Measurements from ENCODE around the gene BCAS3.

Gene BCAS3

DNA sequence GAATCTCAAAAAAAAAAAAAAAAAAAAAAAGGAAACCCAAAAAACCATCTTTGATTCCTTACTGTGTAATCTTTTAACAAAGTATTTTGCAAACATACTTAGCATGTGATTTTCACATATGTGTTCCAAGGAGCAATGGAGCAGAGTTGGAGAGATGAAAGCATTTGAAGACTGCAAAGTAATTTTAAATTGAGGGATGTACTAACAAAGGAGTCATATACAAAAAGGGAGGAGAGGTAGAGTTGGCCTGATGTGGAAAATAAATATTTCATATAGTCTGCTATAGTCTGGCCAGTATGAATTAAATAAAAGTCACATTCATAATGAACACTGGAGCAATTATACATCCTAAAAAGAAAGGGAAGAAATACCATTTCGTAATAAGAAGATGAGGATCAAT lies 456.2 kb downstream of the BCAS3 start:
- TF ChIP-seq EZH2phosphoT487 (IDR thresholded peaks at IDR 0.05; ENCODE audit: borderline replicate concordance, low read length): no peak
- TF ChIP-seq, protein P1, sequence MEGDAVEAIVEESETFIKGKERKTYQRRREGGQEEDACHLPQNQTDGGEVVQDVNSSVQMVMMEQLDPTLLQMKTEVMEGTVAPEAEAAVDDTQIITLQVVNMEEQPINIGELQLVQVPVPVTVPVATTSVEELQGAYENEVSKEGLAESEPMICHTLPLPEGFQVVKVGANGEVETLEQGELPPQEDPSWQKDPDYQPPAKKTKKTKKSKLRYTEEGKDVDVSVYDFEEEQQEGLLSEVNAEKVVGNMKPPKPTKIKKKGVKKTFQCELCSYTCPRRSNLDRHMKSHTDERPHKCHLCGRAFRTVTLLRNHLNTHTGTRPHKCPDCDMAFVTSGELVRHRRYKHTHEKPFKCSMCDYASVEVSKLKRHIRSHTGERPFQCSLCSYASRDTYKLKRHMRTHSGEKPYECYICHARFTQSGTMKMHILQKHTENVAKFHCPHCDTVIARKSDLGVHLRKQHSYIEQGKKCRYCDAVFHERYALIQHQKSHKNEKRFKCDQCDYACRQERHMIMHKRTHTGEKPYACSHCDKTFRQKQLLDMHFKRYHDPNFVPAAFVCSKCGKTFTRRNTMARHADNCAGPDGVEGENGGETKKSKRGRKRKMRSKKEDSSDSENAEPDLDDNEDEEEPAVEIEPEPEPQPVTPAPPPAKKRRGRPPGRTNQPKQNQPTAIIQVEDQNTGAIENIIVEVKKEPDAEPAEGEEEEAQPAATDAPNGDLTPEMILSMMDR (IDR thresholded peaks at IDR 0.05; ENCODE audit: low read depth, low read length, poor library complexity, severe bottlenecking): no peak
- no peaks in the 10 kb centered on the region; the same call in 1 of the 2 replicates for H3K27me3 ChIP-seq (ENCODE audit: control insufficient read depth, low read length)
- H3K4me2 ChIP-seq (ENCODE audit: low read length): no peak overlapping the region

GRCh38 chr17:61134551-61135235 lies 457.0 kb downstream of the BCAS3 start:
- Histone ChIP-seq H3K4me3 (ENCODE audit: low read length) (no peak overlapping the region), H4K20me1 (ENCODE audit: control insufficient read depth, insufficient read depth, low read depth, low read length) (no peaks in the 10 kb centered on the region), H3K9me2 (replicated peaks; ENCODE audit: control insufficient read depth, low read length) (no peaks in the 10 kb centered on the region), H3K27me3 (ENCODE audit: control insufficient read depth, low read length) (no peaks in the 10 kb centered on the region; the same call in none of the 2 replicates), H3K9me3 (ENCODE audit: control insufficient read depth, insufficient read depth, low read length) (no peaks in the 10 kb centered on the region), H3K79me2 (ENCODE audit: control insufficient read depth, low read length) (no peaks in the 10 kb centered on the region), H3K4me2 (ENCODE audit: low read length) (no peak overlapping the region), H3K4me1 (ENCODE audit: control insufficient read depth, low read length) (peaks cover 15% of the 10 kb centered on the region), H3K36me3 (ENCODE audit: control insufficient read depth, low read length) (no peaks in the 10 kb centered on the region), H3F3A (ENCODE audit: control insufficient read depth, insufficient read depth) (no peaks in the 10 kb centered on the region), H3K27ac (ENCODE audit: low read depth, low read length) (no peak overlapping the region)
- no peak for TF ChIP-seq EZH2phosphoT487 (IDR thresholded peaks at IDR 0.05; ENCODE audit: borderline replicate concordance, low read length)
- TF ChIP-seq, protein P1 (IDR thresholded peaks at IDR 0.05; ENCODE audit: low read depth, low read length, poor library complexity, severe bottlenecking): no peak

More for the DNA sequence above, 456.2 kb downstream of the BCAS3 start:
- Histone ChIP-seq H3K27ac (ENCODE audit: low read depth, low read length) (no peak overlapping the region), H3K4me1 (ENCODE audit: control insufficient read depth, low read length) (peaks cover 7% of the 10 kb centered on the region), H3K36me3 (ENCODE audit: control insufficient read depth, low read length) (no peaks in the 10 kb centered on the region), H3K4me3 (ENCODE audit: low read length) (no peak overlapping the region), H3F3A (ENCODE audit: control insufficient read depth, insufficient read depth) (no peaks in the 10 kb centered on the region), H3K79me2 (ENCODE audit: control insufficient read depth, low read length) (no peaks in the 10 kb centered on the region), H4K20me1 (ENCODE audit: control insufficient read depth, insufficient read depth, low read depth, low read length) (no peaks in the 10 kb centered on the region), H3K9me3 (ENCODE audit: control insufficient read depth, insufficient read depth, low read length) (no peaks in the 10 kb centered on the region), H3K9me2 (replicated peaks; ENCODE audit: control insufficient read depth, low read length) (no peaks in the 10 kb centered on the region)

GRCh38 chr17:61135782-61136181 lies 458.1 kb downstream of the BCAS3 start:
- TF ChIP-seq, protein P1 (IDR thresholded peaks at IDR 0.05; ENCODE audit: low read depth, low read length, poor library complexity, severe bottlenecking): no peak
- TF ChIP-seq EZH2phosphoT487 (IDR thresholded peaks at IDR 0.05; ENCODE audit: borderline replicate concordance, low read length): no peak
- Histone ChIP-seq H3K9me3 (ENCODE audit: control insufficient read depth, insufficient read depth, low read length) (no peaks in the 10 kb centered on the region), H3K27me3 (ENCODE audit: control insufficient read depth, low read length) (no peaks in the 10 kb centered on the region; the same call in none of the 2 replicates), H3K4me1 (ENCODE audit: control insufficient read depth, low read length) (peaks cover 16% of the 10 kb centered on the region), H3K9me2 (replicated peaks; ENCODE audit: control insufficient read depth, low read length) (no peaks in the 10 kb centered on the region), H3K4me3 (ENCODE audit: low read length) (no peak overlapping the region), H3K4me2 (ENCODE audit: low read length) (no peak overlapping the region), H3K27ac (ENCODE audit: low read depth, low read length) (no peak overlapping the region), H3F3A (ENCODE audit: control insufficient read depth, insufficient read depth) (no peaks in the 10 kb centered on the region), H4K20me1 (ENCODE audit: control insufficient read depth, insufficient read depth, low read depth, low read length) (no peaks in the 10 kb centered on the region), H3K36me3 (ENCODE audit: control insufficient read depth, low read length) (no peaks in the 10 kb centered on the region), H3K79me2 (ENCODE audit: control insufficient read depth, low read length) (no peaks in the 10 kb centered on the region)

Measured in DOHH2 (cell line).